Transverse colon (tissue), 4 donors: ENCODE measurements around the gene SGF29. TPM values are rescaled to one million over a fixed set of nuclear protein-coding genes. Genes with fewer than 3 reads are reported as not detected.

Experiments used
- DNase-seq: peaks from one replicate; pipeline ENCODE4 v3.0.0-alpha.2; 2019
- H3K27ac ChIP-seq, 4 donors: fragments of 200-600 bp; sonication (generic); 2 replicates each; pipeline ENCODE4 v1.5.1; 2016 to 2018; ENCODE audit warnings: inconsistent platforms in 4 of 4
- H3K27me3 ChIP-seq: fragments of 200-600 bp; sonication (generic); 2 replicates; pipeline ENCODE4 v1.5.1; 2017; ENCODE audit warnings: inconsistent platforms
- H3K36me3 ChIP-seq, 4 donors: fragments of 200-600 bp; sonication (generic); 2 replicates each; pipeline ENCODE4 v1.5.1; 2017 to 2019; ENCODE audit warnings: inconsistent platforms in 4 of 4
- H3K4me1 ChIP-seq, 4 donors: fragments of 200-600 bp; sonication (generic); 2 replicates each; pipeline ENCODE4 v1.5.1; 2017 to 2020; ENCODE audit warnings: inconsistent platforms in 4 of 4
- H3K4me3 ChIP-seq, 4 donors: fragments of 200-600 bp; sonication (generic); 1 replicate in 1 of 4; 2 replicates in 3 of 4; pipeline versions ENCODE4 v1.5.1 to v1.6.1; 2017 to 2019; ENCODE audit warnings: inconsistent platforms in 4 of 4
- H3K9me3 ChIP-seq, 2 donors: fragments of 200-600 bp; sonication (generic); 2 replicates each; pipeline ENCODE4 v1.5.1; 2017 to 2019; ENCODE audit warnings: inconsistent platforms in 2 of 2
- CTCF ChIP-seq, 5 experiments: fragments of 200-600 bp in 3 of 5; fragments of 450-650 bp in 2 of 5; sonication (generic) in 3 of 5; IDR thresholded peaks; 1 replicate in 2 of 5; 2 replicates in 3 of 5; pipeline ENCODE4 v1.5.1; 2016 to 2017; ENCODE audit warnings: antibody characterized with exemption in 5 of 5, inconsistent platforms in 3 of 5, mild to moderate bottlenecking in 2 of 5, moderate library complexity in 1 of 5
- EP300 ChIP-seq: sonication (generic); formaldehyde crosslinking; IDR thresholded peaks from one replicate; pipeline ENCODE4 v1.6.1; 2017; ENCODE audit warnings: antibody characterized with exemption, low read depth
- POLR2A ChIP-seq: fragments of 450-650 bp; IDR thresholded peaks from one replicate; pipeline ENCODE4 v1.6.1; 2016; ENCODE audit warnings: antibody characterized with exemption, mild to moderate bottlenecking, moderate library complexity
- POLR2AphosphoS5 ChIP-seq, 3 donors: sonication (generic); formaldehyde crosslinking; IDR thresholded peaks; one replicate each; pipeline ENCODE4 v1.6.1; 2016; ENCODE audit warnings: antibody characterized with exemption in 3 of 3
- WGBS, 2 donors: methylation state at CpG; one replicate each; pipeline ENCODE4 v1.1.5; 2018; ENCODE audit warnings: low coverage in 1 of 2; 5-methylcytosine and 5-hydroxymethylcytosine counted together
- in situ Hi-C, 4 donors: fragments of 200-750 bp; cut with MboI; loops; one replicate each; pipeline versions ENCODE4 v1.15.0 to v1.15.1; 2017; ENCODE audit warnings: low sequenced_read_pairs in 3 of 4, low pct_ligation_motif_present in 1 of 4, low pct_unique_long_range_greater_than_20kb in 1 of 4
- intact Hi-C: fragments of 100-400 bp; cut with DNase I; formaldehyde crosslinking; loops from one replicate; pipeline ENCODE4 v1.15.1; 2023; ENCODE audit warnings: low total_unique reads
- total RNA-seq, 4 donors: library from RNA; depleted of rRNA; stranded (reverse); fragments of >200 nt; gene quantifications; one replicate each; pipeline ENCODE4 v1.1.0, GENCODE V29; 2016

The SGF29 gene
- total RNA-seq, 4 donors from 2014 or later = 22.1 to 95.0 (median 32.1) TPM

- H3K27ac ChIP-seq = no peak overlapping the region
- H3K27me3 ChIP-seq = no peaks in the 10 kb centered on the region
- WGBS, 2 donors = 65 to 89% methylated on average over 4 to 21 of the region's 21 CpGs
- TF ChIP-seq POLR2A = no peak
- TF ChIP-seq POLR2AphosphoS5 (IDR thresholded peaks at IDR 0.05) = no peak
- in situ Hi-C loops = no loop called here
- no peak overlapping the region for H3K4me3 ChIP-seq
- intact Hi-C loops = no loop called here
- H3K9me3 ChIP-seq = no peaks in the 10 kb centered on the region
- no peaks in the 10 kb centered on the region for H3K36me3 ChIP-seq
- no peaks in the 10 kb centered on the region for H3K4me1 ChIP-seq
- DNase-seq = no peak
Observed at GRCh38 chr16:28511801-28512789, 41.6 kb upstream of the SGF29 start.

- TF ChIP-seq CTCF (IDR thresholded peaks at IDR 0.05) (no peak), POLR2AphosphoS5 (IDR thresholded peaks at IDR 0.05) (no peak)
Observed at GRCh38 chr16:28513484-28514181, 40.1 kb upstream of the SGF29 start.

GRCh38 chr16:28514246-28514645 lies 39.5 kb upstream of the SGF29 start:
- Histone ChIP-seq H3K4me1 (no peaks in the 10 kb centered on the region), H3K4me3 (no peak overlapping the region), H3K36me3 (no peaks in the 10 kb centered on the region), H3K9me3 (no peaks in the 10 kb centered on the region), H3K27ac (no peak overlapping the region), H3K27me3 (no peaks in the 10 kb centered on the region)
- in situ Hi-C loops = no loop called here
- WGBS, 2 donors = 96% methylated on average over 5 of the region's 7 CpGs; no CpG with 5 or more reads in 1 of the 2 donors
- TF ChIP-seq POLR2A (no peak), EP300 (no peak), POLR2AphosphoS5 (IDR thresholded peaks at IDR 0.05) (no peak), CTCF (IDR thresholded peaks at IDR 0.05) (no peak)
- no peak for DNase-seq
- intact Hi-C loops = no loop called here

More at GRCh38 chr16:28513484-28514181, 40.1 kb upstream of the SGF29 start:
- no peaks in the 10 kb centered on the region for H3K9me3 ChIP-seq
- intact Hi-C loops (no loop called here), in situ Hi-C loops (no loop called here)
- no peak overlapping the region for H3K27ac ChIP-seq
- H3K4me3 ChIP-seq = no peak overlapping the region
- no peaks in the 10 kb centered on the region for H3K4me1 ChIP-seq
- H3K27me3 ChIP-seq = no peaks in the 10 kb centered on the region
- no peaks in the 10 kb centered on the region for H3K36me3 ChIP-seq
- 73 to 84% methylated on average over 7 to 12 of the region's 12 CpGs for WGBS, 2 donors
- DNase-seq = no peak

DNA sequence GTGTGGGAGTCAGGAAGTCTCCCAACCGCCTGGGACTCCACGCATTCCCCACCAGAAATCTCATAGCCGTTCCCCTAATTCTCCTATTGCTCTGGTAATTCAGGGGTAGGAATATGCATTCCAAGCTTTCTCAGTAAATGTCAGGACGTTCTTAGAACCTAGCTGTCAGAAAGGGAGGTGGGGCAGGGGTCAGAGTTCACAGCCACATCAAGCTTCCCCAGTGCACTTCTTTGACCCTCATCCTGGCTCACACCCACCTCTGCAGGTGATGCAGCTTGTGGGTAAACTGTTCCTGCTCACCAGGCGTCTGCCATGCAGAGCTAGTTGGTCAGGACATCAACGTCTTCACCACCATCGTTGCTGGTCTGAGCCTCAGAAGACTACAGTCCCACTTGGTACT lies 33.0 kb upstream of the SGF29 start:
- intact Hi-C loops = no loop called here
- WGBS, 2 donors = 75 to 80% methylated on average over 4 to 7 of the region's 7 CpGs
- no peak for TF ChIP-seq POLR2AphosphoS5 (IDR thresholded peaks at IDR 0.05)
- TF ChIP-seq CTCF (IDR thresholded peaks at IDR 0.05) = no peak
- TF ChIP-seq EP300 = no peak
- TF ChIP-seq POLR2A = no peak

More for the DNA sequence above, 33.0 kb upstream of the SGF29 start:
- no peaks in the 10 kb centered on the region for H3K9me3 ChIP-seq
- no peaks in the 10 kb centered on the region for H3K27me3 ChIP-seq
- H3K4me1 ChIP-seq = peaks cover 0 to 11% (median 2%) of the 10 kb centered on the region in 4 donors
- H3K4me3 ChIP-seq = no peak overlapping the region
- DNase-seq = no peak
- no peaks in the 10 kb centered on the region for H3K36me3 ChIP-seq
- H3K27ac ChIP-seq = no peak overlapping the region
- in situ Hi-C loops = no loop called here
